Kidney (tissue), 14 donors: Measurements from ENCODE around the gene RBM12. TPM values are rescaled to one million over a fixed set of nuclear protein-coding genes. Genes with fewer than 3 reads are reported as not detected.

Source experiments
- DNase-seq, 5 donors: peaks; one replicate each; pipeline ENCODE4 v3.0.0-alpha.2; 2013 to 2020
- FAIRE-seq: peaks from 2 replicates; lab custom pipeline; 2012; peaks lifted over from hg19 to GRCh38; lab: Jason Lieb, UNC
- H3K27ac ChIP-seq, 2 donors: one replicate each; pipeline ENCODE4 v1.7.0; 2013; ENCODE audit warnings: low read depth in 2 of 2, low read length in 2 of 2, inconsistent platforms in 1 of 2
- H3K27me3 ChIP-seq: one replicate; pipeline ENCODE4 v1.7.1; 2013; ENCODE audit warnings: low read length, inconsistent platforms; ENCODE audit not compliant: control insufficient read depth, insufficient read depth
- H3K36me3 ChIP-seq, 3 donors: one replicate each; pipeline versions ENCODE4 v1.7.0 to v1.7.1; 2013; ENCODE audit warnings: low read length in 3 of 3, control low read depth in 1 of 3, inconsistent platforms in 1 of 3; ENCODE audit not compliant: insufficient read depth in 3 of 3, control insufficient read depth in 2 of 3
- H3K4me1 ChIP-seq, 3 donors: one replicate each; pipeline versions ENCODE4 v1.7.0 to v1.7.1; 2013; ENCODE audit warnings: low read length in 3 of 3, inconsistent platforms in 1 of 3, low read depth in 1 of 3; ENCODE audit not compliant: control insufficient read depth in 2 of 3, insufficient read depth in 2 of 3
- H3K4me3 ChIP-seq, 3 donors: one replicate each; pipeline versions ENCODE4 v1.7.0 to v1.8.1; 2013; ENCODE audit warnings: low read length in 3 of 3, control low read depth in 1 of 3, inconsistent platforms in 1 of 3
- H3K9ac ChIP-seq, 3 donors: one replicate each; pipeline versions ENCODE4 v1.7.0 to v1.7.1; 2013; ENCODE audit warnings: low read length in 3 of 3, control low read depth in 1 of 3, inconsistent platforms in 1 of 3
- H3K9me3 ChIP-seq, 3 donors: one replicate each; pipeline versions ENCODE4 v1.7.0 to v1.7.1; 2013; ENCODE audit warnings: low read length in 3 of 3, control low read depth in 1 of 3, inconsistent platforms in 1 of 3; ENCODE audit not compliant: control insufficient read depth in 2 of 3, insufficient read depth in 1 of 3
- intact Hi-C: fragments of 100-400 bp; cut with DNase I; formaldehyde crosslinking; loops from one replicate; pipeline ENCODE4 v1.11.1; 2022
- polyA plus RNA-seq: library from polyadenylated mRNA; stranded (reverse); fragments of 350-450 nt; fragmentation: Illumina TruSeq; extraction: RNeasy Lipid Tissue Mini Kit (QIAGEN cat#74804); gene quantifications from one replicate; pipeline ENCODE4 v1.2.3, GENCODE V29; 2014; ENCODE audit warnings: low read depth, low replicate concordance; ENCODE audit not compliant: insufficient read depth
- total RNA-seq: library from RNA; stranded (reverse); fragmentation: NEBNext Ultra II Directional; extraction: Animal tissue kit (Norgen Biotek cat#: 25700); gene quantifications from one replicate; pipeline ENCODE4 v1.2.1, GENCODE V29; 2021
- TF ChIP-seq, protein P1 (sequence below): IDR thresholded peaks from 3 replicates; pipeline ENCODE4 v1.5.1; 2012; ENCODE audit warnings: mild to moderate bottlenecking, moderate library complexity, borderline replicate concordance; ENCODE audit not compliant: insufficient read depth; ENCODE audit errors: extremely low read depth
- donor health status: control.
- donor health status: control.
- donor health status: control.
- donor health status: control.
- donor health status: control.
- donor health status: DM: yes; HTN: yes; CAD: no.
- donor health status: Normal renal cell carcinoma (clear cell type).

The RBM12 gene
- total and polyA plus RNA-seq, 2 donors from 2014 or later = 11.1 to 101 TPM

DNA sequence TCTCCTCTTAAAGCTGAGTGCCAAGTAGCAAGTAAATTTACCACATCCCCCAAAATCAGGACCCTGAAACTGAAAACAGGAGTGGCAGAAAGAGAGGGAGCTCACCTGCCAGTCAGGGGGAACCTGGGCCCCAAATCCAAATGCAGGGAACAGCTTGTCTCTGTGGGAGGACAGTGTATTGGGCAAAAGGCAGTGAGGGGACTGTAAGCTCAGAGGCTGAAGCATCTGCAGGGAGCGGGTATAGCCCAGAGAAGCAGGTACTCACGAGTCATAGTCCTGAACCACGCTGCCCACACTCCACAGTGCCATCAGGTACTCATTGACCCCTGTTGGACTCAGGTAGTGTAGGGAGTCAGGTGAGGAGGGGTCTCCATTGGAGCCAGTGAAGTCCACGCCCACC, 34.1 kb downstream of the RBM12 start:
- Histone ChIP-seq H3K4me3 (no peak overlapping the region), H3K27ac (no peak overlapping the region), H3K36me3 (peaks cover 6 to 46% (median 33%) of the 10 kb centered on the region in 3 donors), H3K9me3 (no peaks in the 10 kb centered on the region), H3K27me3 (no peaks in the 10 kb centered on the region), H3K9ac (no peak overlapping the region), H3K4me1 (peaks cover 0 to 3% (median 0%) of the 10 kb centered on the region in 3 donors)
- TF ChIP-seq, protein P1, sequence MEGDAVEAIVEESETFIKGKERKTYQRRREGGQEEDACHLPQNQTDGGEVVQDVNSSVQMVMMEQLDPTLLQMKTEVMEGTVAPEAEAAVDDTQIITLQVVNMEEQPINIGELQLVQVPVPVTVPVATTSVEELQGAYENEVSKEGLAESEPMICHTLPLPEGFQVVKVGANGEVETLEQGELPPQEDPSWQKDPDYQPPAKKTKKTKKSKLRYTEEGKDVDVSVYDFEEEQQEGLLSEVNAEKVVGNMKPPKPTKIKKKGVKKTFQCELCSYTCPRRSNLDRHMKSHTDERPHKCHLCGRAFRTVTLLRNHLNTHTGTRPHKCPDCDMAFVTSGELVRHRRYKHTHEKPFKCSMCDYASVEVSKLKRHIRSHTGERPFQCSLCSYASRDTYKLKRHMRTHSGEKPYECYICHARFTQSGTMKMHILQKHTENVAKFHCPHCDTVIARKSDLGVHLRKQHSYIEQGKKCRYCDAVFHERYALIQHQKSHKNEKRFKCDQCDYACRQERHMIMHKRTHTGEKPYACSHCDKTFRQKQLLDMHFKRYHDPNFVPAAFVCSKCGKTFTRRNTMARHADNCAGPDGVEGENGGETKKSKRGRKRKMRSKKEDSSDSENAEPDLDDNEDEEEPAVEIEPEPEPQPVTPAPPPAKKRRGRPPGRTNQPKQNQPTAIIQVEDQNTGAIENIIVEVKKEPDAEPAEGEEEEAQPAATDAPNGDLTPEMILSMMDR = no peak
- intact Hi-C loops = no loop called here
- no peak for DNase-seq
- no peak for FAIRE-seq

DNA sequence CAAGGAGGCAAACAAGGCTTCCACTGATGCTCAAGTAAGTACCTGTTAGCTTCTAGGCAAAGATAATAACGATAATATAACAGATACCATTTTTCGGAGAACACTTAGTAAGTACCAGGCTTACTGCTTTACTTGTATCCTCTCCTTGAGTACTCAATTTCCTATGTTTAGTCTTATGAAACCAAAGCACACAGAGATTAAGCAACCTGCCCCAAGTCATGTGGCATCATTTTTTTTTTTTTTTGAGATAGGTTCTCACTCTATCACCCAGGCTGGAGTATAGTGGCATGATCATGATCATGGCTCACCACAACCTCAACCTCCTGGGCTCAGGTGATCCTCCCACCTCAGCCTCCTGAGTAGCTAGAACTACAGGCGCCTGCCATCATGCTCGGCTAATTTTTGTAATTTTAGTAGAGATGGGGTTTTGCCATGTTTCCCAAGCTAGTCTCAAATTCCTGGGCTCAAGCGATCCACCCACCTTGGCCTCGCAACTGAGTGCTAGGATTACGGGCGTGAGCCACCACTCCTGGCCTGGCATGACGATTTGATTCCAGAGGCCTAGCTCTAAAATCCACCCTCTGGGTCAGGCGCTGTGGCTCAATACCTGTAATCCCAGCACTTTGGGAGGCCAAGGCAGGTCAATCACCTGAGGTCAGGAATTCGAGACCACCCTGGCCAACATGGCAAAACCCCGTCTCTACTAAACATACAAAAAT, 35.1 kb downstream of the RBM12 start:
- Histone ChIP-seq H3K27me3 (no peaks in the 10 kb centered on the region), H3K4me1 (no peaks in the 10 kb centered on the region), H3K36me3 (peaks cover 8 to 51% (median 35%) of the 10 kb centered on the region in 3 donors), H3K9ac (no peak overlapping the region), H3K27ac (no peak overlapping the region), H3K9me3 (no peaks in the 10 kb centered on the region), H3K4me3 (no peak overlapping the region)
- FAIRE-seq = no peak
- intact Hi-C loops = no loop called here
- no peak for DNase-seq
- TF ChIP-seq, protein P1 = no peak

DNA sequence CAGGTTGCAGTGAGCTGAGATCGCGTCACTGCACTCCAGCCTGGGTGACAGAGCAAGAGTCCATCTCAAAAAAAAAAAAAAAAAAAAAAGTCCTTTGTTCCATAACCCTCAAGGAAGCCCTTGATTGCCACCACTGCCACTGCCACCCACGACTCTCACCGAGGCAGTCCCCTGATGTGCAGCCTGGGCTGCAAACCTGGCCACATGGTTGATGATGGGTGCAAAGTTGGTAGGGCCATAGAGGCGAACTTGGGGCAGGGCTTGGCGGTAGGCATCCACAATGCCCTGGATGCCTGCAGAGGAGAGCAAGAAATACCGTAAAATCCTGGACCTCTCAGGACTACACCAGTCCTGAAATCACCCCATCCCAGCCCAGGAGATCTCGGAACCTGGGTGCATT, 37.6 kb downstream of the RBM12 start:
- Histone ChIP-seq H3K4me3 (no peak overlapping the region), H3K36me3 (peaks cover 8 to 51% (median 35%) of the 10 kb centered on the region in 3 donors), H3K9me3 (no peaks in the 10 kb centered on the region), H3K9ac (no peak overlapping the region), H3K4me1 (no peaks in the 10 kb centered on the region), H3K27ac (no peak overlapping the region), H3K27me3 (no peaks in the 10 kb centered on the region)
- FAIRE-seq (no peak), DNase-seq (no peak)
- TF ChIP-seq, protein P1 = no peak
- intact Hi-C loops = no loop called here
